ENCODE data around the gene BBX. TPM values are rescaled to one million over a fixed set of nuclear protein-coding genes. Genes with fewer than 3 reads are reported as not detected.

BBX gene
- total RNA-seq, 4 donors from 2014 or later, result 55.6 to 86.7 (median 73.0) TPM

GRCh38 chr3:107681396-107681795 is 158.6 kb downstream of the BBX start:
- ATAC-seq, result peak; percentile 24
- Histone ChIP-seq H3K4me3 (no peak overlapping the region), H3K27me3 (no peaks in the 10 kb centered on the region), H3K27ac (no peak overlapping the region), H3K4me1 (peaks cover 8 to 81% (median 13%) of the 10 kb centered on the region in 3 donors), H3K36me3 (no peaks in the 10 kb centered on the region), H3K9me3 (no peaks in the 10 kb centered on the region)
- TF ChIP-seq EP300 (IDR thresholded peaks at IDR 0.05) (no peak), POLR2AphosphoS5 (IDR thresholded peaks at IDR 0.05) (no peak), POLR2A (IDR thresholded peaks at IDR 0.05) (no peak), CTCF (IDR thresholded peaks at IDR 0.05) (no peak)
- 76 to 82% methylated on average over 3 of the region's 3 CpGs for WGBS, 2 donors (ENCODE audit: low coverage in 1 of 2)

GRCh38 chr3:107682580-107682979 is 159.8 kb downstream of the BBX start:
- Histone ChIP-seq H3K9me3 (no peaks in the 10 kb centered on the region), H3K27me3 (no peaks in the 10 kb centered on the region), H3K4me3 (no peak overlapping the region), H3K36me3 (no peaks in the 10 kb centered on the region), H3K27ac (no peak overlapping the region), H3K4me1 (peaks cover 8 to 69% (median 13%) of the 10 kb centered on the region in 3 donors)
- 75 to 89% methylated on average over 1 of the region's 1 CpG for whole genome bisulfite sequencing, 2 donors (ENCODE audit: low coverage in 1 of 2)
- TF ChIP-seq POLR2A (IDR thresholded peaks at IDR 0.05) (no peak), CTCF (IDR thresholded peaks at IDR 0.05) (no peak), EP300 (IDR thresholded peaks at IDR 0.05) (no peak), POLR2AphosphoS5 (IDR thresholded peaks at IDR 0.05) (no peak)
- no peak for ATAC-seq

GRCh38 chr3:107683447-107683846 is 160.7 kb downstream of the BBX start:
- H3K9me3 ChIP-seq, result no peaks in the 10 kb centered on the region
- no peak for TF ChIP-seq EP300 (IDR thresholded peaks at IDR 0.05)
- TF ChIP-seq CTCF (IDR thresholded peaks at IDR 0.05), result no peak
- peak; percentile 42 for TF ChIP-seq POLR2AphosphoS5 (IDR thresholded peaks at IDR 0.05)
- TF ChIP-seq POLR2A (IDR thresholded peaks at IDR 0.05), result no peak
- peaks cover 8 to 60% (median 13%) of the 10 kb centered on the region in 3 donors for H3K4me1 ChIP-seq
- no peaks in the 10 kb centered on the region for H3K27me3 ChIP-seq
- no peak for ATAC-seq
- H3K4me3 ChIP-seq, result no peak overlapping the region
- no peaks in the 10 kb centered on the region for H3K36me3 ChIP-seq
- no peak overlapping the region for H3K27ac ChIP-seq
- WGBS, 2 donors (ENCODE audit: low coverage in 1 of 2), result 20 to 27% methylated on average over 4 of the region's 4 CpGs

- ATAC-seq, result no peak
- TF ChIP-seq POLR2A (IDR thresholded peaks at IDR 0.05), result no peak
- no peak for TF ChIP-seq POLR2AphosphoS5 (IDR thresholded peaks at IDR 0.05)
- no peak for TF ChIP-seq EP300 (IDR thresholded peaks at IDR 0.05)
- TF ChIP-seq CTCF (IDR thresholded peaks at IDR 0.05), result no peak
- H3K27ac ChIP-seq, result no peak overlapping the region
- H3K9me3 ChIP-seq, result no peaks in the 10 kb centered on the region
- peaks cover 8 to 50% (median 13%) of the 10 kb centered on the region in 3 donors for H3K4me1 ChIP-seq
- H3K36me3 ChIP-seq, result no peaks in the 10 kb centered on the region
- H3K4me3 ChIP-seq, result no peak overlapping the region
- WGBS, 2 donors (ENCODE audit: low coverage in 1 of 2), result 82 to 86% methylated on average over 3 to 5 of the region's 5 CpGs
- no peaks in the 10 kb centered on the region for H3K27me3 ChIP-seq
Observed at GRCh38 chr3:107684431-107684925, 161.7 kb downstream of the BBX start.

GRCh38 chr3:107685383-107685782 is 162.6 kb downstream of the BBX start:
- no peak overlapping the region for H3K4me3 ChIP-seq
- 78 to 91% methylated on average over 1 to 2 of the region's 2 CpGs for whole genome bisulfite sequencing, 2 donors (ENCODE audit: low coverage in 1 of 2)
- TF ChIP-seq CTCF (IDR thresholded peaks at IDR 0.05) (no peak), POLR2A (IDR thresholded peaks at IDR 0.05) (no peak), POLR2AphosphoS5 (IDR thresholded peaks at IDR 0.05) (no peak), EP300 (IDR thresholded peaks at IDR 0.05) (no peak)
- H3K27me3 ChIP-seq, result no peaks in the 10 kb centered on the region
- H3K27ac ChIP-seq, result no peak overlapping the region
- H3K4me1 ChIP-seq, result peaks cover 2 to 41% (median 15%) of the 10 kb centered on the region in 3 donors
- H3K36me3 ChIP-seq, result no peaks in the 10 kb centered on the region
- no peak for ATAC-seq
- H3K9me3 ChIP-seq, result no peaks in the 10 kb centered on the region

All from gastroesophageal sphincter (tissue), 4 donors.